ENCODE measurements around the gene PDE9A.

PDE9A gene

GRCh38 chr21:42658320-42659105 lies 5.1 kb downstream of the PDE9A start:
- no peak for DNase-seq (ENCODE audit: low read depth)

GRCh38 chr21:42659416-42660117 lies 6.1 kb downstream of the PDE9A start:
- DNase-seq (ENCODE audit: low read depth), result no peak

- DNase-seq (ENCODE audit: low read depth), result no peak
Measured at GRCh38 chr21:42660118-42660470, 6.7 kb downstream of the PDE9A start.

GRCh38 chr21:42661688-42662429 lies 8.4 kb downstream of the PDE9A start:
- no peak for DNase-seq (ENCODE audit: low read depth)

GRCh38 chr21:42662430-42663199 lies 9.2 kb downstream of the PDE9A start:
- DNase-seq (ENCODE audit: low read depth), result no peak

GRCh38 chr21:42663200-42663750 lies 9.9 kb downstream of the PDE9A start:
- no peak for DNase-seq (ENCODE audit: low read depth)

GRCh38 chr21:42663860-42664535 lies 10.6 kb downstream of the PDE9A start:
- no peak for DNase-seq (ENCODE audit: low read depth)

- DNase-seq (ENCODE audit: low read depth), result no peak
Measured at GRCh38 chr21:42664614-42665013, 11.2 kb downstream of the PDE9A start.

- DNase-seq (ENCODE audit: low read depth), result no peak
Measured at GRCh38 chr21:42665026-42665425, 11.6 kb downstream of the PDE9A start.

- DNase-seq (ENCODE audit: low read depth), result no peak
Measured at GRCh38 chr21:42665484-42665883, 12.1 kb downstream of the PDE9A start.

GRCh38 chr21:42666023-42666747 lies 12.8 kb downstream of the PDE9A start:
- DNase-seq (ENCODE audit: low read depth), result no peak

GRCh38 chr21:42666925-42667324 lies 13.5 kb downstream of the PDE9A start:
- DNase-seq (ENCODE audit: low read depth), result no peak

- no peak for DNase-seq (ENCODE audit: low read depth)
Measured at GRCh38 chr21:42668298-42668992, 15.0 kb downstream of the PDE9A start.

GRCh38 chr21:42669041-42669440 lies 15.6 kb downstream of the PDE9A start:
- no peak for DNase-seq (ENCODE audit: low read depth)

- no peak for DNase-seq (ENCODE audit: low read depth)
Measured at GRCh38 chr21:42670058-42670880, 16.8 kb downstream of the PDE9A start.

- DNase-seq (ENCODE audit: low read depth), result no peak
Measured at GRCh38 chr21:42670884-42671283, 17.5 kb downstream of the PDE9A start.

- DNase-seq (ENCODE audit: low read depth), result no peak
Measured at GRCh38 chr21:42671778-42672593, 18.6 kb downstream of the PDE9A start.
